ENCODE results near the gene SAE1.

The SAE1 gene

GRCh38 chr19:47258434-47258833 lies 127.8 kb downstream of the SAE1 start:
- ChIA-PET CTCF (interaction anchor here (3.4 kb wide), 1 partner anchor 14 kb away, joined by 16 read pairs; no protein-coding TSS in a partner anchor), POLR2A (no interaction called here)
- DNase-seq (ENCODE audit: extremely low spot score) = no peak
- no peak for TF ChIP-seq CTCF (IDR thresholded peaks at IDR 0.05; ENCODE audit: control extremely low read depth, extremely low read depth, low read depth, missing control alignments)

- DNase-seq (ENCODE audit: extremely low spot score) = no peak
- ChIA-PET POLR2A (interaction anchor here (0.8 kb wide), 1 partner anchor 16 kb away, joined by 3 read pairs; the partner anchor contains the start of gene INAFM1), CTCF (interaction anchor here (3.4 kb wide), 1 partner anchor 14 kb away, joined by 16 read pairs; no protein-coding TSS in a partner anchor)
- TF ChIP-seq CTCF (IDR thresholded peaks at IDR 0.05; ENCODE audit: control extremely low read depth, extremely low read depth, low read depth, missing control alignments) = no peak
Observed at GRCh38 chr19:47258895-47259555, 128.4 kb downstream of the SAE1 start.
